TTC549 (cell line): Measurements from ENCODE around the gene SASS6.

Source experiments
- FAIRE-seq: peaks from 2 replicates; lab custom pipeline; 2012; peaks lifted over from hg19 to GRCh38; lab: Jason Lieb, UNC

Gene SASS6, protein sequence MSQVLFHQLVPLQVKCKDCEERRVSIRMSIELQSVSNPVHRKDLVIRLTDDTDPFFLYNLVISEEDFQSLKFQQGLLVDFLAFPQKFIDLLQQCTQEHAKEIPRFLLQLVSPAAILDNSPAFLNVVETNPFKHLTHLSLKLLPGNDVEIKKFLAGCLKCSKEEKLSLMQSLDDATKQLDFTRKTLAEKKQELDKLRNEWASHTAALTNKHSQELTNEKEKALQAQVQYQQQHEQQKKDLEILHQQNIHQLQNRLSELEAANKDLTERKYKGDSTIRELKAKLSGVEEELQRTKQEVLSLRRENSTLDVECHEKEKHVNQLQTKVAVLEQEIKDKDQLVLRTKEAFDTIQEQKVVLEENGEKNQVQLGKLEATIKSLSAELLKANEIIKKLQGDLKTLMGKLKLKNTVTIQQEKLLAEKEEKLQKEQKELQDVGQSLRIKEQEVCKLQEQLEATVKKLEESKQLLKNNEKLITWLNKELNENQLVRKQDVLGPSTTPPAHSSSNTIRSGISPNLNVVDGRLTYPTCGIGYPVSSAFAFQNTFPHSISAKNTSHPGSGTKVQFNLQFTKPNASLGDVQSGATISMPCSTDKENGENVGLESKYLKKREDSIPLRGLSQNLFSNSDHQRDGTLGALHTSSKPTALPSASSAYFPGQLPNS

GRCh38 chr1:100132566-100133477 lies at the start of gene SASS6, which contains the start of gene TRMT13:
TSS of gene SASS6 (minus strand) at chr1:100132930. CDS start at chr1:100132814, 116 bp downstream.
TSS of gene TRMT13 (plus strand) at chr1:100133163. CDS start at chr1:100133169, 6 bp downstream.
- FAIRE-seq, result peak; percentile 93

- FAIRE-seq, result no peak
Observed at GRCh38 chr1:100178091-100178490, 45.4 kb upstream of the SASS6 start, which contains the start of gene LRRC39. TSS of gene LRRC39 (minus strand) at chr1:100178256. CDS start at chr1:100168516, 9,740 bp downstream.

GRCh38 chr1:100177295-100178041 lies 44.7 kb upstream of the SASS6 start:
- no peak for FAIRE-seq

GRCh38 chr1:100168051-100168450 lies 35.3 kb upstream of the SASS6 start:
- FAIRE-seq, result no peak

GRCh38 chr1:100164702-100165101 lies 32.0 kb upstream of the SASS6 start:
- no peak for FAIRE-seq

DNA sequence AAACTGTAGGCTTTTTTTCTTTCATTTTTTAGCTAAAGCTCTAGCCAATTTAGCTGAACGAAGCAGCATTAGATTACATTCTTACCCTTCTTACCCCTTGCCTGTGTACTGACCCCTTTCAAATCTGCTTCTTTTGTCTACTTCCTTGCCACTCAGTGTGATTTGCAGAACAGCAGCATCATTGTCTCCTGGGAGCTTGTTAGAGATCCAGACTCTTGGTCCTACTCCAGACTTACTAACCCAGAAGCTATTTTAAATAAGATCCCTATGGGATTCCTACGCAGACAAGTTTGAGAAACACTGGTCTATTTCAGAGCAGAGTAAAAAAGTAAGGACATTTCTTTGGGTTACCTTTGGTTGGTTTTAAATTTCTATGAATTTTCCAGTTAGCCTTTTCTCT lies 31.5 kb upstream of the SASS6 start:
- no peak for FAIRE-seq

DNA sequence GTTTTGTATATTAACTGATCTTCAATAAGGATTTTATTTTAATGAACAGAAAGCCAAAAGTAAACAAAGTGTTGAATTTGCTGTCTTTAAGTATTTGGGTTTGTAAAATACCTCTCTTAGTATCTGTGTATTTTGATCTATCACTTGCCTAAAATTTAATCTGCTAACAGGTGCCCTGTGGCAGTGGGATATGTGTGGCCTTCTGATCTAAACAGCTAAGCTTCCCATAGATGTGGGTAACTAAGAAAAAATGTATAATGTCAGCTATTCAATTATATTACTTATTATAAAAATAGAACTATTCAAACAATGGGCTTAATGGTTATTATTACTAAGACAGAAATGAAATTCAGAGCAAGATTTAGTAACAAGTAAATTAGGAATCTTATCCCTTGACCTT lies 30.2 kb upstream of the SASS6 start:
- FAIRE-seq, result no peak

- no peak for FAIRE-seq
Observed at GRCh38 chr1:100152271-100152670, 19.5 kb upstream of the SASS6 start.

DNA sequence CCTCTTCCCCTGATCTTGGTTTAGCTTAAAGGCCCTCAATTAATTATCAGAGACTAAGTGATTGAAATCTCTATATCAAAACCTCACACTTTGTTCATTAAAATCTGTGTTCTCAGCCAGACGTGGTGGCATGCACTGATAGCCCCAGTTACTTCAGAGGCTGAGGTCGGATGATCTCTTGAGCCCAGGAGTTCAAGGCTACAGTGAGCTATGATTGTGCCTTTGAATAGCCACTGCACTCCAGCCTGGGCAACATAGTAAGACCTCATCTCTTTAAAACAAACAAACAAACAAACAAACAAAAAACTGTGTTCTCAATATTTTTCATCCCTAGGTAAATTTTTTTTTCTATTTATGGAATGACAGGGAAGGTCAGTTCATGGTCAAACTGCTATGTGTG lies 18.9 kb upstream of the SASS6 start:
- no peak for FAIRE-seq

- no peak for FAIRE-seq
Observed at GRCh38 chr1:100147875-100148274, 15.1 kb upstream of the SASS6 start.

DNA sequence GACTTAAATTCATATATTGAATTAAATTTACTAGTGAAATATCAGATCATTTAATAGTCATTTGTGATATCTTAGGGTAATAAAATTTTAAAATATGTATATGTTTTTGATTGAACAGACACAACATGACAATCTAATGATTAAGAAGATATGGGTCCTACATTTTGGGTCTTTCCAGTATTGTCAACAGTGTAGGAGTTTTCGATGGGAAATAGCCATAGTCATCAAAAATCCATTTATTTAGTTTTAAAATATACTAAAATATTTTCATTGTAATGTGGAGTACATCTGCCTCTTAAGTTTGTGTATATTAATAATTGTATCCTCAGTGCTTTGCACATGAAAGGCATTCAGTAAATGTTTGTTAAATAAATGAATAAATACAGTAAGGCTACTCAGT lies 14.2 kb upstream of the SASS6 start:
- peak; percentile 45 for FAIRE-seq

DNA sequence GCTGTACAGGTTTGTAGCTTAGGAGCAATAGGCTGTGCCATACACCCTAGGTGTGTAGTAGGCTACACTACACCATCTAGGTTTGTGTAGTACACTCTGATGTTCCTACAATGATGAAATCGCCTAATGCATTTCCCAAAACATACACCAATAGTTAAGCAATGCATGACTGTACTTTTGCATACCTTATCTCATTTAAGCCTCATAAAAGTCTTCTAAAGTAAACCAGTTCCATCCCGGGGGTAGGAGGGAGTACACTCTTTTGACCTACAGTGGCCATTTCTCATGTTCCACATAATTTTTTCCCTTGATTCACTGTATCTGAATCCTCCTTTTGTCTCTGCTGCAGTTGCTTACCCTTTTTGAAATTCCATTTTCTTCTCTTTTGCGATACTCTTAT lies 12.4 kb upstream of the SASS6 start:
- no peak for FAIRE-seq

DNA sequence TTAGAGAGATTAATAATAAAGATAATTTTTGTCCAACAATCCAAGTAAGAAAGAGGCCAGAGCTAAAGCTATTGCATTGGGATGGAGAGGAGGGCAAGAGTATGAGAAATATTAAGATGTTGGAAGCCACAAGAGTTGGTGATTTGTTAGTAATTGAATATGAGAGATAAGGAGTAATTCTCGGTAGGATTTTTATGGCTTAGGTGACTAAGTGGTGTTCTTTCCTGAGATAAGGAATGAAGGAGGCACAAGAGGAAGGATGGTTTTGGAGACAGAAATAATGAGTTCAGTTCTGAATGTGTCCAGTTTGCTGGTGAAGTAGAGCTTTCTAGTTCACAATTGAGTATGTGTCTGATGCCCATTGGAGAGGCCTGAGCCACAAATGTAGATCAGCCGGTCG lies 9.6 kb upstream of the SASS6 start:
- no peak for FAIRE-seq

- no peak for FAIRE-seq
Observed at GRCh38 chr1:100141192-100141591, 8.5 kb upstream of the SASS6 start.

GRCh38 chr1:100137602-100138001 lies 4.9 kb upstream of the SASS6 start:
- FAIRE-seq, result no peak

- FAIRE-seq, result no peak
Observed at GRCh38 chr1:100134872-100135271, 2.1 kb upstream of the SASS6 start.

DNA sequence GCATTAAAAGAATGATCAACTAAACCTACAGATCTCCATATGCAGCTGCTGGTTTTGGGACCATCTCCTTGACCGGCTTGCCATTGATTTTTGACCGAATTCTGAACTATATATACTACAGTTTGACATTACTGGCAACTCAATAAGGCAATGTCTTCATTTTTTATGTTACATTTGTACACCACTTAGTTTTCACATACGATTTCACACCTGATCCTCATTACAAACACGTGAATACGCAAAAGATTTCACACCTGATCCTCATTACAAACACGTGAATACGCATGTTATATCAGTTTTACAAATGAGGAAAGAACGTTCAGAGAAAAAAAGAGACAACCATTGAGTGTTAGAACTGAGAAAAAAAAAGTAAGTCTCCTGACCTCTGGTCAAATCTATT lies 1.1 kb downstream of the SASS6 start:
- FAIRE-seq, result no peak

DNA sequence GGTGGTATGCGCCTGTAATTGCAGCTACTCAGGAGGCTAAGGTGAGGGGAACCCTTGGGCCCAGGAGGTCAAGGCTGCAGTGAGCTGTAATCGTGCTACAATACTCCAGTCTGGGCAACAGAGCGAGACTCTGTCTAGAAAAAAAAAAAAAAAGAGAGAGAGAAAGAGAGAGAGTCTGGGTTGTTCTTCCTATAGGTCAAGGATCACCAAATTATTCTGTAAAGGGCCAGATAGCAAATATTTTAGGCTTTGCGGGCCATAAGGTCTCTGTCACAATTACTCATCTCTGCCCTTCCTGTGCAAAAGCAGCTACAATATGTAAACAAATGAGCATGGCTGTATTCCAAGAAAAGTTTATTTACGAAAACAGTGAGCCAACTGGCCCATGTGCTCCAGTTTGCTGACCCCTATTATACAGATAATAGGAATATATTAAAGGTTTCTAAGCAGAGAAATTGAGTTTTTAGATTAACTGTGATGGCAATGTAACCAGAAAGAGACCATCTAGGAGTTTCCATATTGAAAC lies 2.1 kb downstream of the SASS6 start:
- no peak for FAIRE-seq

DNA sequence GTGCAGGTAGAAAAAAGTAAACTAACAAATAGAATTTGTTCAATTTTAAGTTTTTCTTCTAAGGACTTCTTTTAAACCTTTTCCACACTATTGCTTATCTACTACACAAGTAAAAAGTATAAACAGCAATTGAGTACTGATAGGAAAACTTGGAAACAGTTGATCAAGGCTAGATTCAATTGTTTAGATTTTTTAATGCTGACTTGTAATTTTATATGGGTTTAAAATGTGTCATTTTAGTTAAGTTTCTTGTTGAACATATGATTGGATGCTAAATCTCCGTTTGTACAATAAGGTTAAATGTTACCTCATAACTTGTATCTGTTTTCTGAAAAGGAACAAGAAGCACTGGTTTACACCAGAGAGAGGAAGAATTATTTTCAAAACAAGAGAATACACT lies 5.5 kb downstream of the SASS6 start:
- FAIRE-seq, result no peak

- FAIRE-seq, result no peak
Observed at GRCh38 chr1:100122177-100122576, 10.6 kb downstream of the SASS6 start.

- FAIRE-seq, result no peak
Observed at GRCh38 chr1:100115524-100115923, 17.2 kb downstream of the SASS6 start.
